HepG2 (cell line): ENCODE results near the gene ABCA4. TPM values are rescaled to one million over a fixed set of nuclear protein-coding genes. Genes with fewer than 3 reads are reported as not detected.

Experiments used
- ADNP ChIP-seq: sonication (generic); formaldehyde crosslinking; IDR thresholded peaks from 2 replicates; pipeline ENCODE4 v1.4.0; 2020; ENCODE audit warnings: missing genetic modification reagents
- ARNT ChIP-seq: fragments of 450-650 bp; IDR thresholded peaks from 2 replicates; pipeline ENCODE4 v1.6.1; 2017
- BORCS8-MEF2B ChIP-seq: sonication (generic); formaldehyde crosslinking; IDR thresholded peaks from 2 replicates; pipeline ENCODE4 v1.8.0; 2022; ENCODE audit warnings: mild to moderate bottlenecking, missing genetic modification reagents
- FOXA1 ChIP-seq, 2 experiments: fragments of 450-650 bp in 1 of 2; sonication (generic) in 1 of 2; formaldehyde crosslinking in 1 of 2; IDR thresholded peaks; 2 replicates each; pipeline versions ENCODE4 v1.4.0 to v1.6.1; 2016 to 2020; ENCODE audit warnings: missing genetic modification reagents in 1 of 2
- HOXA3 ChIP-seq: sonication (generic); formaldehyde crosslinking; IDR thresholded peaks from 2 replicates; pipeline ENCODE4 v1.5.0; 2020; ENCODE audit warnings: missing genetic modification reagents
- MAFK ChIP-seq, 2 experiments: IDR thresholded peaks in 1 of 2; conservative IDR thresholded peaks in 1 of 2; 2 replicates each; pipeline ENCODE4 v1.6.1; 2011; ENCODE audit warnings: improper control_type of control experiment in 2 of 2, low read length in 2 of 2
- MEIS1 ChIP-seq: sonication (generic); formaldehyde crosslinking; IDR thresholded peaks from 2 replicates; pipeline ENCODE4 v1.9.0; 2021; ENCODE audit warnings: mild to moderate bottlenecking, missing genetic modification reagents, moderate library complexity, borderline replicate concordance
- MYC ChIP-seq: sonication (generic); formaldehyde crosslinking; IDR thresholded peaks from 2 replicates; pipeline ENCODE4 v1.9.0; 2021; ENCODE audit warnings: missing genetic modification reagents, borderline replicate concordance
- RBFOX2 ChIP-seq: fragments of 200-400 bp; formaldehyde crosslinking; IDR thresholded peaks from 2 replicates; pipeline ENCODE4 v1.6.1; 2017; ENCODE audit warnings: low read depth, mild to moderate bottlenecking, low read length
- SAFB2 ChIP-seq: sonication (generic); formaldehyde crosslinking; IDR thresholded peaks from 2 replicates; pipeline ENCODE4 v1.5.1; 2020; ENCODE audit warnings: missing genetic modification reagents, low read depth, mild to moderate bottlenecking, borderline replicate concordance
- TCF12 ChIP-seq, 2 experiments: fragments of 450-650 bp in 1 of 2; sonication (generic) in 1 of 2; formaldehyde crosslinking in 1 of 2; IDR thresholded peaks; 2 replicates each; pipeline versions ENCODE4 v1.6.1 to v1.8.0; 2017 to 2022; ENCODE audit warnings: antibody characterized with exemption in 1 of 2, mild to moderate bottlenecking in 1 of 2, missing genetic modification reagents in 1 of 2, moderate library complexity in 1 of 2
- TRIM24 ChIP-seq: sonication (generic); formaldehyde crosslinking; IDR thresholded peaks from 2 replicates; pipeline ENCODE4 v1.8.0; 2022; ENCODE audit warnings: mild to moderate bottlenecking, missing genetic modification reagents
- ZC3H13 ChIP-seq: sonication (generic); formaldehyde crosslinking; IDR thresholded peaks from 2 replicates; pipeline ENCODE4 v1.8.1; 2023; ENCODE audit warnings: mild to moderate bottlenecking, missing genetic modification reagents, moderate library complexity
- ZKSCAN1 ChIP-seq: fragments of 150-350 bp; IDR thresholded peaks from 2 replicates; pipeline ENCODE4 v1.6.1; 2014; ENCODE audit warnings: low read length
- ZNF10 ChIP-seq: sonication (generic); formaldehyde crosslinking; IDR thresholded peaks from 2 replicates; pipeline ENCODE4 v1.4.0; 2020; ENCODE audit warnings: mild to moderate bottlenecking, low read depth, missing genetic modification reagents, borderline replicate concordance
- ZNF510 ChIP-seq: sonication (generic); formaldehyde crosslinking; IDR thresholded peaks from 2 replicates; pipeline ENCODE4 v1.4.0; 2020; ENCODE audit warnings: low read depth, mild to moderate bottlenecking, missing genetic modification reagents
- ZNF530 ChIP-seq: sonication (generic); formaldehyde crosslinking; IDR thresholded peaks from 2 replicates; pipeline ENCODE4 v1.5.0; 2020; ENCODE audit warnings: low read depth, mild to moderate bottlenecking, missing genetic modification reagents
- ZNF547 ChIP-seq: sonication (generic); formaldehyde crosslinking; IDR thresholded peaks from 2 replicates; pipeline ENCODE4 v1.5.1; 2020; ENCODE audit warnings: mild to moderate bottlenecking, missing genetic modification reagents
- ZNF816 ChIP-seq: sonication (generic); formaldehyde crosslinking; IDR thresholded peaks from 2 replicates; pipeline ENCODE4 v1.8.0; 2022; ENCODE audit warnings: missing genetic modification reagents, mild to moderate bottlenecking, borderline replicate concordance
- polyA plus RNA-seq, 8 experiments: library from polyadenylated mRNA; depleted of rRNA in 3 of 8; stranded (reverse) in 7 of 8; unstranded in 1 of 8; fragments of >200 nt; fragmentation: Illumina TruSeq in 4 of 8; extraction: Trizol in 4 of 8; gene quantifications; 2 replicates each; pipeline versions ENCODE4 v1.2.1 to v1.2.3, GENCODE V29; 2011 to 2016; ENCODE audit warnings: low read depth in 4 of 8, missing spikeins in 1 of 8, mixed read lengths in 1 of 8; ENCODE audit not compliant: insufficient read depth in 1 of 8
- total RNA-seq, 5 experiments: library from RNA; depleted of rRNA; stranded (reverse); fragments of >200 nt; fragmentation: Illumina TruSeq; extraction: Trizol; gene quantifications; 2 replicates each; pipeline ENCODE4 v1.2.3, GENCODE V29; 2016; ENCODE audit warnings: low read depth in 1 of 5
- TF ChIP-seq, protein P1 (sequence below): sonication (generic); formaldehyde crosslinking; IDR thresholded peaks from 2 replicates; pipeline ENCODE4 v1.8.1; 2023; ENCODE audit warnings: mild to moderate bottlenecking, inconsistent platforms, moderate library complexity, missing genetic modification reagents, borderline replicate concordance
- TF ChIP-seq, protein P2 (sequence below): sonication (generic); formaldehyde crosslinking; IDR thresholded peaks from 2 replicates; pipeline ENCODE4 v1.5.1; 2020; ENCODE audit warnings: mild to moderate bottlenecking, missing genetic modification reagents, moderate library complexity
- TF ChIP-seq, protein P3 (sequence below): sonication (generic); formaldehyde crosslinking; IDR thresholded peaks from 2 replicates; pipeline ENCODE4 v1.4.0; 2020; ENCODE audit warnings: missing genetic modification reagents, borderline replicate concordance

ABCA4 gene
- total and polyA plus RNA-seq, 2 of the 13 experiments (the other 11 are each of a cell fraction or from before 2014, with no cell fraction given) = 0.24 to 0.67 TPM

DNA sequence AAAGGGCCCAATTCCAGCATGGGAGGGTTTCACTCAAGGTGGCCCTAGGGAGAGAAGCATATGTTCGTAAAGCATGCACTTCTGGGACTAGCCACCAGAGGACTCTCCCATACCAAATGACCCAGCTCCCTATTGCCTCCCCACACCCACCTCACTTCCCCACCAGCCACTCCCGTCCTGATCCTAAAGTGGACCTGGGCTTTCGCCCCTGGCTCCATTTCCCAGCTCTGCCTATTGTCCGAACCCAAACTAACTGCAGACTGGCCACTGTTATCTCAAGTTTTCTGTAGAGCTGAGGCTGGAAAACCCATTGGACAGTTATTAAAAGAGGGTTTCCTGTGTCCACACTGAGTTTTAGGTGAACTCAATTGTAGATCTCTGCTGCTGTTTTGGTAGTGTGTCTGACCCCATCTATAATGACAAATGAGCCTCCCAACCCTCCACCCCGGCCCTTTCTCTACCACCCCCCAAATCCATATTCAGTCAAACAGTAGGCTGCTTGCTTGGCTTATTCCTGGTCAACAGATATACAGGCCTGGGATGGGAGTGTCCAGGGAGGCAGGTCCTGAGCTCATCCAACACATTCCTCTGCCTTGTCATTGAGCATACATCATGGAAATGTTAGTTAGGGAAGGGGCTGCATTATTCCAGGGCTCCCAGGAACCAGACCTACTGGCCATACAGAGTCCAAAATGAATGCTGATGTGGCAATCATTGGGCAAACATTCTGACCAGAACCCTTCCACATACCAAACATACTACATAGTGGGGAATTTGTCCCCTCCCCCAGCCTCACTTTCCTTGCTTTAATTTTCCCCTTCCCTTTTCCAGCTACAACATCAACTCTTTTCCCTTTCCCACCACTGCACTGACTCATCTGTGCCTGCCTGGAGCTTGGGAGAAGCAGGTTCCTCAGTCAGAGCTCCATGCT lies 59.2 kb downstream of the ABCA4 start (continued):
- TF ChIP-seq, protein P1, sequence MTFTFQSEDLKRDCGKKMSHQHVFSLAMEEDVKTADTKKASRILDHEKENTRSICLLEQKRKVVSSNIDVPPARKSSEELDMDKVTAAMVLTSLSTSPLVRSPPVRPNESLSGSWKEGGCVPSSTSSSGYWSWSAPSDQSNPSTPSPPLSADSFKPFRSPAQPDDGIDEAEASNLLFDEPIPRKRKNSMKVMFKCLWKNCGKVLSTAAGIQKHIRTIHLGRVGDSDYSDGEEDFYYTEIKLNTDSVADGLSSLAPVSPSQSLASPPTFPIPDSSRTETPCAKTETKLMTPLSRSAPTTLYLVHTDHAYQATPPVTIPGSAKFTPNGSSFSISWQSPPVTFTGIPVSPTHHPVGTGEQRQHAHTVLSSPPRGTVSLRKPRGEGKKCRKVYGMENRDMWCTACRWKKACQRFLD (CRISPR knock-in tag) = no peak
- TF ChIP-seq ZKSCAN1 (peak; percentile 82), ZC3H13 (CRISPR knock-in tag) (no peak), MYC (CRISPR knock-in tag) (peak; percentile 34; the same call in 1 of the 2 replicates), ARNT (no peak), FOXA1 (IDR thresholded peaks at IDR 0.05) (no peak), FOXA1 (CRISPR knock-in tag; IDR thresholded peaks at IDR 0.05) (peak; percentile 22; the same call in 1 of the 2 replicates), ZNF530 (CRISPR knock-in tag) (no peak), HOXA3 (CRISPR knock-in tag) (no peak), ZNF10 (no peak), ZNF510 (CRISPR knock-in tag) (no peak), TRIM24 (CRISPR knock-in tag) (peak; percentile 66; the same call in 1 of the 2 replicates), MAFK (conservative IDR thresholded peaks at IDR 0.05 in 1 of 2, IDR thresholded peaks at IDR 0.05 in 1 of 2; ENCODE audit: low read length in 2 of 2) (peak; percentile 69 to 74), TCF12 (IDR thresholded peaks at IDR 0.05) (no peak), TCF12 (CRISPR knock-in tag; IDR thresholded peaks at IDR 0.05) (no peak), RBFOX2 (no peak), ZNF547 (no peak), ADNP (CRISPR knock-in tag) (no peak), ZNF816 (no peak), SAFB2 (no peak), MEIS1 (CRISPR knock-in tag) (no peak), BORCS8-MEF2B (peak; percentile 31; the same call in 1 of the 2 replicates)
- TF ChIP-seq, protein P2, sequence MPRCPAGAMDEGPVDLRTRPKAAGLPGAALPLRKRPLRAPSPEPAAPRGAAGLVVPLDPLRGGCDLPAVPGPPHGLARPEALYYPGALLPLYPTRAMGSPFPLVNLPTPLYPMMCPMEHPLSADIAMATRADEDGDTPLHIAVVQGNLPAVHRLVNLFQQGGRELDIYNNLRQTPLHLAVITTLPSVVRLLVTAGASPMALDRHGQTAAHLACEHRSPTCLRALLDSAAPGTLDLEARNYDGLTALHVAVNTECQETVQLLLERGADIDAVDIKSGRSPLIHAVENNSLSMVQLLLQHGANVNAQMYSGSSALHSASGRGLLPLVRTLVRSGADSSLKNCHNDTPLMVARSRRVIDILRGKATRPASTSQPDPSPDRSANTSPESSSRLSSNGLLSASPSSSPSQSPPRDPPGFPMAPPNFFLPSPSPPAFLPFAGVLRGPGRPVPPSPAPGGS (CRISPR knock-in tag) = no peak
- TF ChIP-seq, protein P3, sequence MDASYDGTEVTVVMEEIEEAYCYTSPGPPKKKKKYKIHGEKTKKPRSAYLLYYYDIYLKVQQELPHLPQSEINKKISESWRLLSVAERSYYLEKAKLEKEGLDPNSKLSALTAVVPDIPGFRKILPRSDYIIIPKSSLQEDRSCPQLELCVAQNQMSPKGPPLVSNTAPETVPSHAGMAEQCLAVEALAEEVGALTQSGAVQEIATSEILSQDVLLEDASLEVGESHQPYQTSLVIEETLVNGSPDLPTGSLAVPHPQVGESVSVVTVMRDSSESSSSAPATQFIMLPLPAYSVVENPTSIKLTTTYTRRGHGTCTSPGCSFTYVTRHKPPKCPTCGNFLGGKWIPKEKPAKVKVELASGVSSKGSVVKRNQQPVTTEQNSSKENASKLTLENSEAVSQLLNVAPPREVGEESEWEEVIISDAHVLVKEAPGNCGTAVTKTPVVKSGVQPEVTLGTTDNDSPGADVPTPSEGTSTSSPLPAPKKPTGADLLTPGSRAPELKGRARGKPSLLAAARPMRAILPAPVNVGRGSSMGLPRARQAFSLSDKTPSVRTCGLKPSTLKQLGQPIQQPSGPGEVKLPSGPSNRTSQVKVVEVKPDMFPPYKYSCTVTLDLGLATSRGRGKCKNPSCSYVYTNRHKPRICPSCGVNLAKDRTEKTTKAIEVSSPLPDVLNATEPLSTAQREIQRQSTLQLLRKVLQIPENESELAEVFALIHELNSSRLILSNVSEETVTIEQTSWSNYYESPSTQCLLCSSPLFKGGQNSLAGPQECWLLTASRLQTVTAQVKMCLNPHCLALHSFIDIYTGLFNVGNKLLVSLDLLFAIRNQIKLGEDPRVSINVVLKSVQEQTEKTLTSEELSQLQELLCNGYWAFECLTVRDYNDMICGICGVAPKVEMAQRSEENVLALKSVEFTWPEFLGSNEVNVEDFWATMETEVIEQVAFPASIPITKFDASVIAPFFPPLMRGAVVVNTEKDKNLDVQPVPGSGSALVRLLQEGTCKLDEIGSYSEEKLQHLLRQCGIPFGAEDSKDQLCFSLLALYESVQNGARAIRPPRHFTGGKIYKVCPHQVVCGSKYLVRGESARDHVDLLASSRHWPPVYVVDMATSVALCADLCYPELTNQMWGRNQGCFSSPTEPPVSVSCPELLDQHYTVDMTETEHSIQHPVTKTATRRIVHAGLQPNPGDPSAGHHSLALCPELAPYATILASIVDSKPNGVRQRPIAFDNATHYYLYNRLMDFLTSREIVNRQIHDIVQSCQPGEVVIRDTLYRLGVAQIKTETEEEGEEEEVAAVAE (CRISPR knock-in tag) = no peak
